Skeletal muscle satellite cell (primary cell): ENCODE results near the gene NOL3. TPM values are rescaled to one million over a fixed set of nuclear protein-coding genes. Genes with fewer than 3 reads are reported as not detected.
"Not testable (repeated sequence)": the region's sequence is repeated elsewhere in the genome, so short reads cannot be mapped to it uniquely, and the experiment has no call there.

Source experiments
- H3K27me3 ChIP-seq: 2 replicates; pipeline ENCODE4 v1.7.0; 2013; ENCODE audit warnings: low read length; ENCODE audit not compliant: control insufficient read depth, insufficient read depth
- H3K36me3 ChIP-seq: 2 replicates; pipeline ENCODE4 v1.7.0; 2013; ENCODE audit warnings: mild to moderate bottlenecking, control low read depth, low read length; ENCODE audit not compliant: insufficient read depth
- H3K4me1 ChIP-seq: 2 replicates; pipeline ENCODE4 v1.7.0; 2013; ENCODE audit warnings: low read length; ENCODE audit not compliant: control insufficient read depth, insufficient read depth
- H3K4me2 ChIP-seq: 2 replicates; pipeline ENCODE4 v1.7.0; 2013; ENCODE audit warnings: mild to moderate bottlenecking, low read length
- H3K4me3 ChIP-seq: 2 replicates; pipeline ENCODE4 v1.7.0; 2013; ENCODE audit warnings: low read length
- H3K9ac ChIP-seq: 2 replicates; pipeline ENCODE4 v1.7.0; 2013; ENCODE audit warnings: mild to moderate bottlenecking, low read depth, low read length, moderate library complexity
- H3K9me3 ChIP-seq: replicated peaks from 2 replicates; pipeline ENCODE4 v1.7.0; 2013; ENCODE audit warnings: mild to moderate bottlenecking, control low read depth, low read length
- total RNA-seq: library from RNA; depleted of rRNA; stranded (reverse); fragments of >200 nt; gene quantifications from 2 replicates; pipeline ENCODE4 v1.2.3, GENCODE V29; 2012; rRNA removed

Gene NOL3
- total RNA-seq = 17.3 and 24.3 TPM in 2 replicates

GRCh38 chr16:67170168-67170948 is at the start of gene NOL3:
TSS of gene NOL3 (plus strand) at chr16:67170538.
- H3K27me3 ChIP-seq = no peaks in the 10 kb centered on the region
- peak within 1 kb of the TSS; percentile 73 for H3K4me3 ChIP-seq
- no peaks in the 10 kb centered on the region for H3K9me3 ChIP-seq
- H3K36me3 ChIP-seq = no peaks in the 10 kb centered on the region
- peak within 1 kb of the TSS; percentile 78 for H3K9ac ChIP-seq
- peaks cover 50% of the 10 kb centered on the region for H3K4me1 ChIP-seq
- H3K4me2 ChIP-seq = peak within 1 kb of the TSS; percentile 86

GRCh38 chr16:67122799-67123198 is 47.5 kb upstream of the NOL3 start:
- not testable (repeated sequence) for H3K4me2 ChIP-seq, H3K4me1 ChIP-seq, H3K9me3 ChIP-seq, H3K9ac ChIP-seq, H3K4me3 ChIP-seq, H3K27me3 ChIP-seq
- peaks cover 23% of the 10 kb centered on the region for H3K36me3 ChIP-seq

- Histone ChIP-seq H3K4me3 (no peak overlapping the region), H3K4me1 (no peaks in the 10 kb centered on the region), H3K4me2 (no peak overlapping the region), H3K36me3 (peaks cover 29% of the 10 kb centered on the region), H3K27me3 (no peaks in the 10 kb centered on the region), H3K9me3 (no peaks in the 10 kb centered on the region), H3K9ac (no peak overlapping the region)
Observed at GRCh38 chr16:67128417-67128816, 41.9 kb upstream of the NOL3 start.

GRCh38 chr16:67128887-67129286 is 41.5 kb upstream of the NOL3 start:
- no peak overlapping the region for H3K9ac ChIP-seq
- H3K4me3 ChIP-seq = no peak overlapping the region
- H3K4me1 ChIP-seq = no peaks in the 10 kb centered on the region
- H3K4me2 ChIP-seq = no peak overlapping the region
- H3K9me3 ChIP-seq = no peaks in the 10 kb centered on the region
- peaks cover 26% of the 10 kb centered on the region for H3K36me3 ChIP-seq
- H3K27me3 ChIP-seq = no peaks in the 10 kb centered on the region

DNA sequence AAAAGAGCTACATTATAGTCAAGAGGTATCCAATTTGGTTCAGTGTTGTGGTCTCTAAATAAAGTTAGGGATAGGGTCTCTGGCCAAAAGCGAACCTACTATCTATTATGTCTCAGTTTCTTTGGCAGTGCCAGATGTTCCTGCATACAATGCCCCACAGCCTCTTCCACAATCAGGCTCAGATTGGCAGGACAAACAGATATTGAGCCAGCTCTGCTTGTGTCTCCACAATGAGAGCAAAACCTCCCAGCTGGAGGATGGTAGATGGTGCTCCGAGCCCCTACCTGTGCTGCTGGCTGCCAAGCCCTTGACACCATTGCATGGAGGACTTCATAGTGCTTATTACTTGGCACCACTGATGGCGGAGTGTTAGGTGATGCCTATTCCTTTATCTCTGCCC is 40.9 kb upstream of the NOL3 start:
- no peaks in the 10 kb centered on the region for H3K27me3 ChIP-seq
- peaks cover 31% of the 10 kb centered on the region for H3K36me3 ChIP-seq
- no peak overlapping the region for H3K9ac ChIP-seq
- H3K4me2 ChIP-seq = no peak overlapping the region
- H3K4me1 ChIP-seq = no peaks in the 10 kb centered on the region
- no peak overlapping the region for H3K4me3 ChIP-seq
- H3K9me3 ChIP-seq = no peaks in the 10 kb centered on the region

DNA sequence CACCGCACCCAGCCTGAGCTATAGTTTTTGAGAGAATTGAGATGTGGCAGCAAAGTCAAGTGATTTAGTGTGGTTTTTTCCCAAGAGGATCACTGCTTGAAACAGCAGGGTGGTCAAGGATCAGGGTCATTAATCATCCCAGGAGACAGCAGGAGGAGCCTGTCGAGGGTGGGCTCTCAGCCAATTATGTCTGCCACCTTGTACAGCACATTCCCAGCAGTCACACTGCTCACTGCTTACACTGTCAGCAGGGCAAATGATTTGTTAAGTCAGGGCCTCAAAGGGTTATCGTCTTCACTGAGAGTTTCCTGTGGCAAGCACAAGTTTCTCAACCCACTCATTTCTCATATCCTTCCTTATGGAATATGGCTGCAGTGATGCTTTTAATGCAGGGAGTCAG is 32.7 kb upstream of the NOL3 start:
- Histone ChIP-seq H3K36me3 (peaks cover 67% of the 10 kb centered on the region), H3K4me2 (no peak overlapping the region), H3K4me3 (no peak overlapping the region), H3K9ac (no peak overlapping the region), H3K4me1 (no peaks in the 10 kb centered on the region), H3K9me3 (no peaks in the 10 kb centered on the region), H3K27me3 (no peaks in the 10 kb centered on the region)

DNA sequence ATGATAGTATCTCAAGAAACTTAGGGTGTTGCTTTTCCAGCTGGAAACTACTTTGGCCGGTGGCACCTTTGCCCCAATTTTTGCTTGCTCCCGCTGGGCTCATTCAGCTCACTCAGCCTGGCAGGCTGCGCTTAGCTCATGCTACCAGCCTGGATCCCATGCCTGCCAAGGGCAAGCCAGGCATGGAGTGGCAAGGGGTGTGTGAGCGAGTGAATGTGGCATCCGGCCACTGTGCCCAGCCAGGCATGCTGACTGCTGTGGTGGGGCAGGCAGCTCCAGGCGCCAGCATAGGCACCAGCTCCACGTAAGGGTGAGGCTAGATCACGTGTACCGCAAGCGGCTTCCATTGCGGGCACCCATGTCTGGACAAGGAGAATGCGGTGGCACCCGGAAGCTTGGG is 28.9 kb upstream of the NOL3 start:
- no peaks in the 10 kb centered on the region for H3K27me3 ChIP-seq
- no peak overlapping the region for H3K4me2 ChIP-seq
- H3K4me1 ChIP-seq = no peaks in the 10 kb centered on the region
- no peak overlapping the region for H3K4me3 ChIP-seq
- no peaks in the 10 kb centered on the region for H3K9me3 ChIP-seq
- no peak overlapping the region for H3K9ac ChIP-seq
- H3K36me3 ChIP-seq = peaks cover 74% of the 10 kb centered on the region

DNA sequence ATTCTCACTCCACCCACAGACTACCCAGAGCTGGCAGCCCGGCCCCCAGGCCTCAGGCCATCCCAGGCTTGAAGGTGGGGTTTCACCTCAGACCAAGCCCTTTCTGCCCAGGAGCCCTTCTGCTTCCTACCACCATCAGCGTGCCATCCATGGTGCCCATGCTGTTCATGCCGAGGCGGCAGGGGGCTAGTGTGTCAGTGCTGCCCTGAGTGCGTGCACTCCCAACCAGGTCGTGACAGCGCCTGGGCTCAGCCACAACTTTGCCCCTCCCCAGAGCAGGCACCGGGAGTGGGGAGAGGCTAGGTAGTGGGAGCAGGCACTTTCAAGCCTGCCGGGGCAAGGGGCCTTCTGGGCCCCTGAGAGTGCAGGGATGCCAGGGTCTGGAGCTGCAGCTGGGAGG is 28.0 kb upstream of the NOL3 start:
- Histone ChIP-seq H3K27me3 (no peaks in the 10 kb centered on the region), H3K9me3 (no peaks in the 10 kb centered on the region), H3K36me3 (peaks cover 77% of the 10 kb centered on the region), H3K4me1 (no peaks in the 10 kb centered on the region), H3K4me3 (no peak overlapping the region), H3K9ac (no peak overlapping the region), H3K4me2 (no peak overlapping the region)

GRCh38 chr16:67144943-67145342 is 25.4 kb upstream of the NOL3 start:
- H3K4me2 ChIP-seq = no peak overlapping the region
- no peak overlapping the region for H3K9ac ChIP-seq
- peaks cover under 1% of the 10 kb centered on the region for H3K4me1 ChIP-seq
- no peak overlapping the region for H3K4me3 ChIP-seq
- no peaks in the 10 kb centered on the region for H3K9me3 ChIP-seq
- H3K27me3 ChIP-seq = no peaks in the 10 kb centered on the region
- H3K36me3 ChIP-seq = peaks cover 85% of the 10 kb centered on the region

GRCh38 chr16:67145746-67146145 is 24.6 kb upstream of the NOL3 start:
- peaks cover 5% of the 10 kb centered on the region for H3K4me1 ChIP-seq
- H3K4me3 ChIP-seq = no peak overlapping the region
- H3K27me3 ChIP-seq = no peaks in the 10 kb centered on the region
- no peak overlapping the region for H3K9ac ChIP-seq
- no peaks in the 10 kb centered on the region for H3K9me3 ChIP-seq
- H3K4me2 ChIP-seq = no peak overlapping the region
- H3K36me3 ChIP-seq = peaks cover 79% of the 10 kb centered on the region

- H3K4me1 ChIP-seq = peaks cover 14% of the 10 kb centered on the region
- no peak overlapping the region for H3K4me2 ChIP-seq
- no peaks in the 10 kb centered on the region for H3K27me3 ChIP-seq
- no peaks in the 10 kb centered on the region for H3K9me3 ChIP-seq
- no peak overlapping the region for H3K9ac ChIP-seq
- no peak overlapping the region for H3K4me3 ChIP-seq
- H3K36me3 ChIP-seq = peaks cover 69% of the 10 kb centered on the region
Observed at GRCh38 chr16:67146523-67147357, 23.6 kb upstream of the NOL3 start.
